Measurements from ENCODE around the gene MYB.

The MYB gene

DNA sequence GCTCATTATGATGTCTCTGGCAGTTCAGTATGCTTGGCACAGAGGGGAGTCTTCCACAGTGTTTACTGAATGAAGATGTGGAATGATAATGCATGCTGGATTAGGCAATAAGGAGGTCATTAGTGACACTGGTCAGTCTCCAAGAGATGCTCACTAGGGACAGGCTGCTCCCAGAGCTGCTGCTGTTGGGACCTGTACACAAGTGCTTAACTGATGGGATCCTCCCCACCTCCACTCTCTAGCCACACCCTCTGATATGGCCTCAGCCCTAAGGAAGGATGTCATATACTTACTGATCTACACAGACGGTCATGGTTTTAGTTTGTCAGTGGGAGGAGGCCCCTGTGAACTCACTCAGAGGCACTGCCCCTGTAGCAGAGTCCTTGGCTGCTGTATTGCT is 73.4 kb downstream of the MYB start:
- no peak for DNase-seq

- no peak for DNase-seq
Measured at GRCh38 chr6:135256866-135257265, 75.8 kb downstream of the MYB start.

GRCh38 chr6:135257631-135258405 is 76.7 kb downstream of the MYB start:
- DNase-seq, result no peak

DNA sequence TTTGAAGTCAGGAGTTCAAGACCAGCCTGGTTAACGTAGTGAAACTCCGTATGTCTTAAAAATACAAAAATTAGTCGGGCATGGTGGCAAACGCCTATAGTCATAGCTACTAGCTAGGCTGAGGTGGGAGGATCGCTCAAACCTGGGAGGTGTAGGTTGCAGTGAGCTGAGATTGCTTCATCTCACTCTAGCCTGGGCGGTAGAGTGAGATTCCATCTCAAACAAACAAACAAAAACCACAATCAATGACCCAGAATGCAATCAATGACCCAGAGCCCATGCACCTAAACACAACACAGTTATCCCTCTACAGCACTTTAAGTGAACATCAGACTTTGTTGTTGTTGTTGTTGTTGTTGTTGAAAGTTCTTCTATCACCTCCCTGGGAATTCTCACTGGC is 77.9 kb downstream of the MYB start:
- DNase-seq, result no peak

DNA sequence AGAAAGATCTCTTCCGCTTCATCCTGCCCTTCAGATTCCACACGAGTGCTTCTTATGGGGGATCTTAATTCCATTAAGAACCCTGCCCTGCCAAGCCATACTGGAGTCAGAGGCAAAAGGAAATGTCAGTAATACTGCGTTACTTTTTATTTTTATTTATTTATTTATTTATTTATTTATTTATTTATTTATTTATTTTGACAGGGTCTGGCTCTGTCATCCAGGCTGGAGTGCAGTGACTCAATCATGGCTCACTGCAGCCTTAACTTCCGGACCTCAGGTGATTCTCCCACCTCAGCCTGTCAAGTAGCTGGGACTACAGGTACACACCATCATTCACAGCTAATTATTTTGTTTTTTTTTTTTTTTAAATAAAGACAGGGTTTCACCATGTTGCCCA is 79.5 kb downstream of the MYB start:
- no peak for DNase-seq

- DNase-seq, result no peak
Measured at GRCh38 chr6:135261872-135262725, 81.0 kb downstream of the MYB start.

- DNase-seq, result no peak
Measured at GRCh38 chr6:135265278-135265677, 84.2 kb downstream of the MYB start.

GRCh38 chr6:135266675-135267074 is 85.6 kb downstream of the MYB start:
- DNase-seq, result no peak

- no peak for DNase-seq
Measured at GRCh38 chr6:135267085-135267484, 86.0 kb downstream of the MYB start.

GRCh38 chr6:135268263-135268662 is 87.2 kb downstream of the MYB start:
- no peak for DNase-seq

- DNase-seq, result no peak
Measured at GRCh38 chr6:135268740-135269139, 87.6 kb downstream of the MYB start.
